Measurements from ENCODE around the gene WDR75.
"Not testable (repeated sequence)": the region's sequence is repeated elsewhere in the genome, so short reads cannot be mapped to it uniquely, and the experiment has no call there.

WDR75 gene

DNA sequence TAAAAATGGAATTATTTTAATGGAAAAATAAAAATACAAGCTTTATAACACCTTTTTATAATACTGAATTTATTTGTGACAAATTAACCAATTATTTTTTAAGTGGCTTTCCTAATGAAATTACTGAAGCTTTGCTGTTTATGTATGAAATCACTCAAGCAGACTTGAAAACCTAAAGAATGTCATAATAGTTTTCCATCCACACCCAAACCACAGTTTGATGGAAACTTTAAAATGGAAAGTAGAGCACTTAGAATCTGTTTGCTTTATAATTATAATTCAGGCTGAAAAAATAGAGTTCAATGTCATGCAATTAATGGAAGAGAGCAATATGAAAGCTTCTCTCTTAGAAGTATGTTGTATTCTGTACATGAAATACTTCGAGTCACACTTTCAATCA lies 31.6 kb upstream of the WDR75 start:
- no peak for FAIRE-seq
- TF ChIP-seq TAF1 (IDR thresholded peaks at IDR 0.05; ENCODE audit: low read depth, low read length), result no peak
- no peak for TF ChIP-seq POLR2A (IDR thresholded peaks at IDR 0.05; ENCODE audit: low read depth, low read length)
- TF ChIP-seq SPI1 (IDR thresholded peaks at IDR 0.05; ENCODE audit: low read depth, low read length), result no peak
- TF ChIP-seq POLR2AphosphoS5 (IDR thresholded peaks at IDR 0.05; ENCODE audit: low read depth, low read length), result no peak
- no peak for TF ChIP-seq PAX5 (IDR thresholded peaks at IDR 0.05; ENCODE audit: insufficient read depth, low read length, severe bottlenecking)
- no peak for TF ChIP-seq POU2F2 (IDR thresholded peaks at IDR 0.05; ENCODE audit: low read depth, low read length)
- DNase-seq (ENCODE audit: insufficient read length, low spot score), result no peak

DNA sequence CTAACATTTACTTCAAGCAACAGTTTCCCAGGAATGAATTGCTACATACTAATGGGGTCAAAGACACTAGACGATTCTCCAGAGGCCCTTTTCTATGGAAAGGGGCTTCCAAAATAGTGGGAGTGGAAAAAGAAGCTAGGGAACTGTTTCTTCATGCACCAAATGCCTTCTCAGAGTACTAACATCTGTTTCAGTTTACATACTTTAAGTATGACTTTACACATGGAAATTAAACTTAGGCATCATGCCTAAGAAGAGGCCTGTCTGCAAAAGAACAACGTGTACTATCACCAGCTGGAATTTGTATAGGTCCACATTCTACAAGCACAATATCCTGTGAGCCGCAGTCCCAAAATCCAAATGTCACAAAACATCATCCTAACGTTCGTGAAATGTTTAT lies 29.4 kb upstream of the WDR75 start:
- FAIRE-seq, result no peak
- no peak for DNase-seq (ENCODE audit: insufficient read length, low spot score)
- TF ChIP-seq POLR2A (IDR thresholded peaks at IDR 0.05; ENCODE audit: low read depth, low read length), result no peak
- no peak for TF ChIP-seq POU2F2 (IDR thresholded peaks at IDR 0.05; ENCODE audit: low read depth, low read length)
- no peak for TF ChIP-seq PAX5 (IDR thresholded peaks at IDR 0.05; ENCODE audit: insufficient read depth, low read length, severe bottlenecking)
- TF ChIP-seq TAF1 (IDR thresholded peaks at IDR 0.05; ENCODE audit: low read depth, low read length), result no peak
- TF ChIP-seq SPI1 (IDR thresholded peaks at IDR 0.05; ENCODE audit: low read depth, low read length), result no peak
- no peak for TF ChIP-seq POLR2AphosphoS5 (IDR thresholded peaks at IDR 0.05; ENCODE audit: low read depth, low read length)

DNA sequence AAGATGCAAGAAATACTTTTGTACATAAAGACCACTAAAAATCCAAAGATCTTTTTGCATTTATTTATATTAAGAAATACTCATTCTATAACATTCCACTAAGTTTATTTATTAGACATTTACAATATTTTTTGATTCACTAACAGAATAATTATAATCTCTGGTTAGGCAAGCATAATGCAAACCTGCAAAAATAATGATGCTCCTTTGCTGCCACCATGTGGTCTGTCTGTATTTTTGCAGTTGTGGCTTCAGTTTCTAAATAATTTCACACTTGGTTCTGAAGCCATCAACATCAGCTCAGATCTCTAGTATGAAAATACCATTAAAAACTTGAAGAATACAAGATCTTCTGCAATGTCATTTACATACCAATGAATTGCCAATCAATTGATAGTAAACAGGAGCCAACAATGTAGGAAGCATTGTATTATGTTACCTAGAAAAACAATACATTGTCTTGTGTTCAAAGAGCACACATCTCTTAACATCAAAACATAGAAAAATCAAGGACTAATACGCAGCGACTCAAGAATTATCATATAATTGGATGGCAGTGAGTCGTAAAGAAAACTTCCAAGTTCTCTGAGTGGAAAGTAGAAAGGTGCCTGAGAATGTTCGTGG lies 28.8 kb upstream of the WDR75 start:
- FAIRE-seq (peak; percentile 73), DNase-seq (ENCODE audit: insufficient read length, low spot score) (no peak)
- TF ChIP-seq TAF1 (IDR thresholded peaks at IDR 0.05; ENCODE audit: low read depth, low read length) (no peak), POLR2AphosphoS5 (IDR thresholded peaks at IDR 0.05; ENCODE audit: low read depth, low read length) (no peak), POLR2A (IDR thresholded peaks at IDR 0.05; ENCODE audit: low read depth, low read length) (no peak), SPI1 (IDR thresholded peaks at IDR 0.05; ENCODE audit: low read depth, low read length) (no peak), PAX5 (IDR thresholded peaks at IDR 0.05; ENCODE audit: insufficient read depth, low read length, severe bottlenecking) (no peak), POU2F2 (IDR thresholded peaks at IDR 0.05; ENCODE audit: low read depth, low read length) (no peak)

DNA sequence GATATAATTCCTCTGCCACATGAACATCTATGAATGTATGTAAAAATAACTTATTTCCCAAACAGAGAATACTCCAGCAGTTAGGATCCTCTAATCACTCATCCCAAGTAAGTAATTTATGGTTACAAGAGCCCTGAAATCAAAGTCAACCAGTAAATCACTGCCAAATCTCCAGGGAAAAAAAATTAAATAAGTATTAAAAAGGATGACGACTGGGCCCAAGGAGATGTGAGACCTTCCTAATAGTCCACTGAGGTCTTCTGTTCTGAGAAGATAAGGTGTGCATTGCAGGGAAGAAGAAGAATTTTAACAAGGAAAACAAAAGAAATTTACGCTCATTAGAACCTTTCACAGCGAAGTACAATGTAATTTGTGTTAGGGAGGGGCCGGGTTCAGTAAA lies 28.0 kb upstream of the WDR75 start:
- DNase-seq (ENCODE audit: insufficient read length, low spot score) (no peak), FAIRE-seq (no peak)

DNA sequence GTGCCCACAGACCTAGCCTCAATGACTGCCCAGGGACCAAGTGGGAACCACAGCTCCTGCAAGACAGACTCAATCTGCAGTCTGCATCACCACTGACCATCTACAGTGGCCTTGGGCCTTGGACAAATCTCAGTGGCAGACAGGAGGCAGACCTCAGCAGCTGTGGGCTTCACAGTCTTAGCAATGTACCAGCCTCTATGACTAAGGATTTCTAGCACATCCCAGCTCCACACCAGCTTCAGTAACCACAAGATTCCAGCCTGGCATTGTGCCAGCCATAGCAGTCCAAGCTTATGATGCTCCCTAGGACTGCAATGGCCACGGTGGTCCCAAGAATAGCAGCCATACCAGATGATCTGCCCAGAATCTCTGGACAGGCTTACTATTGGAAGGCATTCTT lies 19.6 kb upstream of the WDR75 start:
- FAIRE-seq (no peak), DNase-seq (ENCODE audit: insufficient read length, low spot score) (no peak)
- TF ChIP-seq PAX5 (IDR thresholded peaks at IDR 0.05; ENCODE audit: insufficient read depth, low read length, severe bottlenecking), result no peak
- TF ChIP-seq POLR2AphosphoS5 (IDR thresholded peaks at IDR 0.05; ENCODE audit: low read depth, low read length), result no peak
- TF ChIP-seq POU2F2 (IDR thresholded peaks at IDR 0.05; ENCODE audit: low read depth, low read length), result no peak
- no peak for TF ChIP-seq TAF1 (IDR thresholded peaks at IDR 0.05; ENCODE audit: low read depth, low read length)
- TF ChIP-seq POLR2A (IDR thresholded peaks at IDR 0.05; ENCODE audit: low read depth, low read length), result no peak
- TF ChIP-seq SPI1 (IDR thresholded peaks at IDR 0.05; ENCODE audit: low read depth, low read length), result no peak

More for the DNA sequence above, 28.0 kb upstream of the WDR75 start:
- TF ChIP-seq TAF1 (IDR thresholded peaks at IDR 0.05; ENCODE audit: low read depth, low read length) (no peak), POLR2AphosphoS5 (IDR thresholded peaks at IDR 0.05; ENCODE audit: low read depth, low read length) (no peak), POLR2A (IDR thresholded peaks at IDR 0.05; ENCODE audit: low read depth, low read length) (no peak), PAX5 (IDR thresholded peaks at IDR 0.05; ENCODE audit: insufficient read depth, low read length, severe bottlenecking) (no peak), SPI1 (IDR thresholded peaks at IDR 0.05; ENCODE audit: low read depth, low read length) (no peak), POU2F2 (IDR thresholded peaks at IDR 0.05; ENCODE audit: low read depth, low read length) (no peak)

DNA sequence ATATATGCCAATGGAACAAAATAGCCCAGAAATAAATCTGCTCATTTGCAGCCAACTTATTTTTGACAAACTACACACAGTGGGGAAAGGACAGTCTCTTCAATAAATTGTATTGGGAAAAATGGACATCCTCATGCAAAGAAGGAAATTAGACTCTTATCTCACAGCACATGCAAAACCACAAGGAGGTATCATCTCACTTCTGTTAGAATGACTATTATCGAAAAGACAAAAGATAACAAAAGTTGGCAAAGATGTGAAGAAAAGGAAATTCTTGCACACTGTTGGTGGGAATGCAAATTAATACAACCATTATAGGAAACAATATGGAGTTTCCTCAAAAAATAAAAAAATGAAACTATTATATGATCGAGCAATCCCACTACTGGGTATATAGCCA lies 16.3 kb upstream of the WDR75 start:
- DNase-seq (ENCODE audit: insufficient read length, low spot score), result no peak
- no peak for FAIRE-seq
- no peak for TF ChIP-seq PAX5 (IDR thresholded peaks at IDR 0.05; ENCODE audit: insufficient read depth, low read length, severe bottlenecking)
- no peak for TF ChIP-seq POLR2AphosphoS5 (IDR thresholded peaks at IDR 0.05; ENCODE audit: low read depth, low read length)
- TF ChIP-seq POLR2A (IDR thresholded peaks at IDR 0.05; ENCODE audit: low read depth, low read length), result no peak
- TF ChIP-seq TAF1 (IDR thresholded peaks at IDR 0.05; ENCODE audit: low read depth, low read length), result no peak
- TF ChIP-seq POU2F2 (IDR thresholded peaks at IDR 0.05; ENCODE audit: low read depth, low read length), result no peak
- no peak for TF ChIP-seq SPI1 (IDR thresholded peaks at IDR 0.05; ENCODE audit: low read depth, low read length)

DNA sequence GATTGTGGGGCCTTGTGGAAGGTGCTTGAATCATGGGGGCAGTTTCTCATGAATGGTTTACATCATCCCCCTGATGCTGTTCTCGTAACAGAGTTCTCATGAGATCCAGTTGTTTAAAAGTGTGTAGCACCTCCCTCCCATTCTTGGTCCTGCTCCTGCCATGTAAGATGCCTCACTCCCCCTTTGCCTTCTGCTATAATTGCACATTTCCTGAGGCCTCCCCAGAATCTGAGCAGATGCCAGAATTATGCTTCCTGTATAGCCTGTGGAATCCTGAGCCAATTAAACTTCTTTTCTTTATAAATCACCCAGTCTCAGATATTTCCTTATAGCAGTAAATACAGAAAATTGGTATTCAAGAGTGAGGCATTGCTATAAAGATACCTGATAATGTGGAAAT lies 15.6 kb upstream of the WDR75 start:
- FAIRE-seq, result no peak
- TF ChIP-seq SPI1 (IDR thresholded peaks at IDR 0.05; ENCODE audit: low read depth, low read length) (no peak), POLR2A (IDR thresholded peaks at IDR 0.05; ENCODE audit: low read depth, low read length) (no peak), POU2F2 (IDR thresholded peaks at IDR 0.05; ENCODE audit: low read depth, low read length) (no peak), PAX5 (IDR thresholded peaks at IDR 0.05; ENCODE audit: insufficient read depth, low read length, severe bottlenecking) (no peak), TAF1 (IDR thresholded peaks at IDR 0.05; ENCODE audit: low read depth, low read length) (no peak), POLR2AphosphoS5 (IDR thresholded peaks at IDR 0.05; ENCODE audit: low read depth, low read length) (no peak)
- no peak for DNase-seq (ENCODE audit: insufficient read length, low spot score)

DNA sequence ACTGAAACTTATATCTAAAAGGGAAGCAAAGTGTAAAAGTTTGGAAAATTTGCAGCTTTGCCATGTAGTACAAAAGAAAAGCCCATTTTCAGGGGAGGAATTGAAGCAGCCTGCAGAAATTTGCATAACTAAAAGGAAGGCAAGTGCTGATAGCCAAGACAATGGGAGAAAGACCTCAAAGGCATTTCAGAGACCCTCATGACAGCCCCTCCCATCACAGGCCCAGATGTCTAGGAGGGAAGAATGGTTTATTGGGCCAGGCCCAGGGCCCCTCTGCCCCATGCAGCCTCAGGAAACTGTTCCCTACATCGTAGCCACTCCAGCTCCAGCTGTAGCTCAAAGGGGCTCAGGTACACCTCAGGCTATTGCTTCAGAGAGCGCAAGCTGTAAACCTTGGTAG lies 14.4 kb upstream of the WDR75 start:
- TF ChIP-seq SPI1 (IDR thresholded peaks at IDR 0.05; ENCODE audit: low read depth, low read length) (no peak), TAF1 (IDR thresholded peaks at IDR 0.05; ENCODE audit: low read depth, low read length) (no peak), POU2F2 (IDR thresholded peaks at IDR 0.05; ENCODE audit: low read depth, low read length) (no peak), POLR2AphosphoS5 (IDR thresholded peaks at IDR 0.05; ENCODE audit: low read depth, low read length) (no peak), PAX5 (IDR thresholded peaks at IDR 0.05; ENCODE audit: insufficient read depth, low read length, severe bottlenecking) (no peak), POLR2A (IDR thresholded peaks at IDR 0.05; ENCODE audit: low read depth, low read length) (no peak)
- FAIRE-seq (no peak), DNase-seq (ENCODE audit: insufficient read length, low spot score) (no peak)

DNA sequence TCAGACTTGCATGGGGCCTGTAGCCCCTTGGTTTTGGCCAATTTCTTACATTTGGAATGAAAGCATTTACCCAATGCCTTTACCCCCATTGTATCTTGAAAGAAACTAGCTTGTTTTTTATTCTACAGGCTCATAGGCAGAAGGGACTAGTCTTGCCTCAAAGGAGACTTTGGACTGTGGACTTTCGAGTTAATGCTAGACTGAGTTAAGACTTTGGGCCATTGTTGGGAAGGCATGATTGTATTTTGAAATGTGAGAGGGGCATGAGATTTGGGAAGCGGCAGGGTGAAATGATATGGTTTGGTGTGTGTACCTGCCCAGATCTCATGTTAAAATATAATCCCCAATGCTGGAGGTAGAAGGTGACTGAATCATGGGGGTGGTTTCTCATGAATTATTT lies 13.4 kb upstream of the WDR75 start:
- FAIRE-seq (no peak), DNase-seq (ENCODE audit: insufficient read length, low spot score) (no peak)
- no peak for TF ChIP-seq SPI1 (IDR thresholded peaks at IDR 0.05; ENCODE audit: low read depth, low read length)
- TF ChIP-seq PAX5 (IDR thresholded peaks at IDR 0.05; ENCODE audit: insufficient read depth, low read length, severe bottlenecking), result no peak
- no peak for TF ChIP-seq POLR2A (IDR thresholded peaks at IDR 0.05; ENCODE audit: low read depth, low read length)
- TF ChIP-seq POLR2AphosphoS5 (IDR thresholded peaks at IDR 0.05; ENCODE audit: low read depth, low read length), result no peak
- TF ChIP-seq TAF1 (IDR thresholded peaks at IDR 0.05; ENCODE audit: low read depth, low read length), result no peak
- TF ChIP-seq POU2F2 (IDR thresholded peaks at IDR 0.05; ENCODE audit: low read depth, low read length), result no peak

DNA sequence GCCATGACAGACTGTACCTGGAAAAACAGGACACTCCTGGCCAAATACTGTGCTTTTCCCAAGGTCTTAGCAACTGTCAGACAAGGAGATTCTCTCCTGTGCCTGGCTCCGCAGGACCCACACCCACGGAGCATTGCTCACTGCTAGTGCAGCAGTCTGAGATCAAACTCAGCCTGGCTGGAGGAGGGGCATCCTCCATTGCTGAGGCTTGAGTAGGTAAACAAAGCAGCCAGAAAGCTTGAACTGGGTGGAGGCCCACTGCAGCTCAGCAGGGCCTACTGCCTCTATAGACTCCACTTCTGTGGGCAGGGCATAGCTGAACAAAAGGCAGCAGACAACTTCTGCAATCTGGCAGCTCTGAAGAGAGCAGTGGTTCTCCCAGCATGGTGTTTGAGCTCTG lies 10.8 kb upstream of the WDR75 start:
- FAIRE-seq; DNase-seq (ENCODE audit: insufficient read length, low spot score): not testable (repeated sequence)

DNA sequence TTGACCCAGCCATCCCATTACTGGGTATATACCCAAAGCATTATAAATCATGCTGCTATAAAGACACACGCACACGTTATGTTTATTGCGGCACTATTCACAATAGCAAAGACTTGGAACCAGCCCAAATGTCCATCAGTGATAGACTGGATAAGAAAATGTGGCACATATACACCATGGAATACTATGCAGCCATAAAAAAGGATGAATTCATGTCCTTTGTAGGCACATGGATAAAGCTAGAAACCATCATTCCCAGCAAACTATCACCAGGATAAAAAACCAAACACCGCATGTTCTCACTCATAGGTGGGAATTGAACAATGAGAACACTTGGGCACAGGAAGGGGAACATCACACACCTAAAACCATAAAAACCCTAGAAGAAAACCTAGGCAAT lies 5.5 kb upstream of the WDR75 start:
- not testable (repeated sequence) for DNase-seq (ENCODE audit: insufficient read length, low spot score); FAIRE-seq
